ENCODE data around the gene SULF2. TPM values are rescaled to one million over a fixed set of nuclear protein-coding genes. Genes with fewer than 3 reads are reported as not detected.

SULF2 gene
- total RNA-seq, 1 experiment from 2014 or later, result 495 TPM

DNA sequence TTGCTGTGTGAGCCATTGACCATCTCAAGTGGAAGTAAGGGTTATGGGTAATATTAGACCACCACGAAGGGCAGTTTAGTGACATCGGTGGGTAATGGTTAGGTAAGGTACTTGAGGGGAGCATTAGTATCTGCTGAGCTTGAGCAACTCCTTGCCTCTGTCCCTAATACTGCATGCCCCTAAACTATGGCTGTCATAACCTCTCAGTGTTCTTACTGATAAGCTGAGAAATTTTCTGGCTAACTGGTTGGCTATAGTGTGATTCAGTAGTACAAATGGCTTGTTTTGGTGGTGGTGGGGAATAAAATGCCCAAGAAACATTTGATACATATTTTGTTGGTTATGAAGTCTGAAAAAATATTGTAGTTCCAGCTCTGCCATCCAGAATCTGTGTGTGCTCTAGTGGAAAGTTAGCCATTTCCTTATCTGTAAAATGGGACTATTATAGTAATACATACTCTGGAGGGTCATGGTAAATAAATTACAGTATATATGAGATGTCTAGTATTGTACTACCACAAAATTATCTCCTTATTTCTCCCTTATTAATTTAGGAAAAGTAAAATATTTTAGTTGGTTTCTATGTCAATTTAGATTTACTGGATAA is 170.5 kb downstream of the SULF2 start:
- H3F3A ChIP-seq (ENCODE audit: insufficient read depth, low read depth), result peaks cover 75% of the 10 kb centered on the region
- H3K27ac ChIP-seq, result no peak overlapping the region; the same call in 1 of the 2 replicates
- POLR2A ChIA-PET (ENCODE audit: unreplicated experiment), result interaction anchor here (0.6 to 0.7 kb wide), 3 partner anchors 18 to 122 kb away, joined by 3 to 8 read pairs (median 5); no protein-coding TSS in a partner anchor
- H3K27me3 ChIP-seq (ENCODE audit: insufficient read depth, low read depth), result no peaks in the 10 kb centered on the region
- CTCF ChIA-PET, result no interaction called here
- TF ChIP-seq, protein P1, sequence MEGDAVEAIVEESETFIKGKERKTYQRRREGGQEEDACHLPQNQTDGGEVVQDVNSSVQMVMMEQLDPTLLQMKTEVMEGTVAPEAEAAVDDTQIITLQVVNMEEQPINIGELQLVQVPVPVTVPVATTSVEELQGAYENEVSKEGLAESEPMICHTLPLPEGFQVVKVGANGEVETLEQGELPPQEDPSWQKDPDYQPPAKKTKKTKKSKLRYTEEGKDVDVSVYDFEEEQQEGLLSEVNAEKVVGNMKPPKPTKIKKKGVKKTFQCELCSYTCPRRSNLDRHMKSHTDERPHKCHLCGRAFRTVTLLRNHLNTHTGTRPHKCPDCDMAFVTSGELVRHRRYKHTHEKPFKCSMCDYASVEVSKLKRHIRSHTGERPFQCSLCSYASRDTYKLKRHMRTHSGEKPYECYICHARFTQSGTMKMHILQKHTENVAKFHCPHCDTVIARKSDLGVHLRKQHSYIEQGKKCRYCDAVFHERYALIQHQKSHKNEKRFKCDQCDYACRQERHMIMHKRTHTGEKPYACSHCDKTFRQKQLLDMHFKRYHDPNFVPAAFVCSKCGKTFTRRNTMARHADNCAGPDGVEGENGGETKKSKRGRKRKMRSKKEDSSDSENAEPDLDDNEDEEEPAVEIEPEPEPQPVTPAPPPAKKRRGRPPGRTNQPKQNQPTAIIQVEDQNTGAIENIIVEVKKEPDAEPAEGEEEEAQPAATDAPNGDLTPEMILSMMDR (conservative IDR thresholded peaks at IDR 0.05), result no peak
- TF ChIP-seq EZH2 (IDR thresholded peaks at IDR 0.05; ENCODE audit: low read depth), result no peak
- no peak for DNase-seq
- peaks cover 3% of the 10 kb centered on the region; the same call in 1 of the 2 replicates for H3K36me3 ChIP-seq (ENCODE audit: low read depth)
- H3K4me1 ChIP-seq (replicated peaks; ENCODE audit: insufficient read depth), result peaks cover 15% of the 10 kb centered on the region
- H3K4me2 ChIP-seq, result no peak overlapping the region
- BruUV-seq (replicated peaks), result no TSS peak
- intact Hi-C loops (cut with micrococcal nuclease; ENCODE audit: unreplicated experiment), result loop anchor here (5.0 to 10.0 kb wide), 2 partner anchors 38 to 70 kb away; no protein-coding TSS in a partner anchor
- H2AFZ ChIP-seq, result no peak overlapping the region
- peaks cover 14% of the 10 kb centered on the region; the same call in 1 of the 2 replicates for H4K20me1 ChIP-seq (ENCODE audit: insufficient read depth)
- H3K79me2 ChIP-seq (ENCODE audit: low read depth), result peaks cover 89% of the 10 kb centered on the region
- no peaks in the 10 kb centered on the region for H3K9me2 ChIP-seq (ENCODE audit: insufficient read depth)
- H3K9me3 ChIP-seq (ENCODE audit: insufficient read depth, low read depth), result no peaks in the 10 kb centered on the region
- no peak overlapping the region for H3K4me3 ChIP-seq

DNA sequence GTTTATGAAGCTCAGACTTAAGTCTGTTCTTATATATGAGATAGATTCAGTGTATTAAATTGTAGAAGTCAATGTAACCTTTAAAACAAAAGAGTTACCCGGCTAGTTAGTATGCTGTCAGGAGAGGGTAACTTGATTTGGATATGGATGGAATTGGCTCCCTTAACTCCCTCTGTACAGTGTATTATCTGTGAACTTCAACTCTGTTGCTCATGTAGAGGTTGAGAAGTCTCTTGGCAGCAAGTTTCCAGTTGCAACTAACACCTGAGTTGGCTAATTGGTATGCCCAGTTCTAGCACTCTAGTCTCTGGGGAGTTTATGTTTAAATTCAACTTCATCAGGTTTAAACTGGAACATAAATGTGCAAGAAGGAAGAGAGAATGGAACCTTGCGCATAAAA is 172.6 kb downstream of the SULF2 start:
- Histone ChIP-seq H2AFZ (no peak overlapping the region), H3K27ac (no peak overlapping the region), H3K27me3 (ENCODE audit: insufficient read depth, low read depth) (no peaks in the 10 kb centered on the region), H3F3A (ENCODE audit: insufficient read depth, low read depth) (peaks cover 69% of the 10 kb centered on the region), H3K36me3 (ENCODE audit: low read depth) (peaks cover 10% of the 10 kb centered on the region; the same call in 1 of the 2 replicates), H3K4me3 (no peak overlapping the region), H3K4me1 (replicated peaks; ENCODE audit: insufficient read depth) (peaks cover 36% of the 10 kb centered on the region), H3K9me2 (ENCODE audit: insufficient read depth) (no peaks in the 10 kb centered on the region), H3K79me2 (ENCODE audit: low read depth) (peaks cover 91% of the 10 kb centered on the region), H4K20me1 (ENCODE audit: insufficient read depth) (peaks cover 14% of the 10 kb centered on the region; the same call in 1 of the 2 replicates), H3K9me3 (ENCODE audit: insufficient read depth, low read depth) (no peaks in the 10 kb centered on the region), H3K4me2 (no peak overlapping the region)
- ChIA-PET CTCF (interaction anchor here (0.6 kb wide), 2 partner anchors 119 to 675 kb away, joined by 4 to 7 read pairs; no protein-coding TSS in a partner anchor), POLR2A (ENCODE audit: unreplicated experiment) (no interaction called here)
- DNase-seq, result no peak
- intact Hi-C loops (cut with micrococcal nuclease; ENCODE audit: unreplicated experiment), result loop anchor here (5.0 to 10.0 kb wide), 2 partner anchors 35 to 68 kb away; no protein-coding TSS in a partner anchor
- BruUV-seq (replicated peaks), result no TSS peak
- no peak for TF ChIP-seq EZH2 (IDR thresholded peaks at IDR 0.05; ENCODE audit: low read depth)
- TF ChIP-seq, protein P1 (conservative IDR thresholded peaks at IDR 0.05), result no peak

DNA sequence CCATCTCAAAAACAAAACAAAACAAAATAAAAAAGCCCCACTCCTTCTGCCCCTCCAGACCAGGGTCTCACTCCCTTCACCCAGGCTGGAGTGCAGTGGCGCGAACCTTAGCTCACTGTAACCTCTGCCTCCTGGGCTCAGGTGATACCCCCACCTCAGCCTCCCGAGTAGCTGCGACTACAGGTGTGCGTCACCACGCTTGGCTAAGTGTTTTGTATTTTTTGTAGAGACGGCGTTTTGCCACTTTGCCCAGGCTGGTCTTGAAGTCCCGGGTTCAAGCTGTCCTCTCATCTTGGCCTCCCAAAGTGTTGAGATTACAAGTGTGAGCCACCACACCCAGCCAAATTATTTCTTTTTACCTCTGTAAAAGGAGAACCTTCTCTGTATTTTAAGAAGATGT is 173.5 kb downstream of the SULF2 start:
- peaks cover 45% of the 10 kb centered on the region for H3K4me1 ChIP-seq (replicated peaks; ENCODE audit: insufficient read depth)
- BruUV-seq (replicated peaks), result no TSS peak

More for the DNA sequence above, 173.5 kb downstream of the SULF2 start:
- H4K20me1 ChIP-seq (ENCODE audit: insufficient read depth), result peaks cover 14% of the 10 kb centered on the region; the same call in 1 of the 2 replicates
- ChIA-PET CTCF (no interaction called here), POLR2A (ENCODE audit: unreplicated experiment) (no interaction called here)
- no peaks in the 10 kb centered on the region for H3K9me2 ChIP-seq (ENCODE audit: insufficient read depth)
- intact Hi-C loops (cut with micrococcal nuclease; ENCODE audit: unreplicated experiment), result loop anchor here (5.0 to 10.0 kb wide), 2 partner anchors 34 to 67 kb away; no protein-coding TSS in a partner anchor
- DNase-seq, result no peak
- H2AFZ ChIP-seq, result no peak overlapping the region
- no peak overlapping the region; the same call in 1 of the 2 replicates for H3K27ac ChIP-seq
- peaks cover 12% of the 10 kb centered on the region; the same call in 1 of the 2 replicates for H3K36me3 ChIP-seq (ENCODE audit: low read depth)
- peaks cover 62% of the 10 kb centered on the region for H3F3A ChIP-seq (ENCODE audit: insufficient read depth, low read depth)
- H3K79me2 ChIP-seq (ENCODE audit: low read depth), result peaks cover 90% of the 10 kb centered on the region
- TF ChIP-seq EZH2 (IDR thresholded peaks at IDR 0.05; ENCODE audit: low read depth), result no peak
- TF ChIP-seq, protein P1 (conservative IDR thresholded peaks at IDR 0.05), result no peak
- no peak overlapping the region for H3K4me2 ChIP-seq
- H3K9me3 ChIP-seq (ENCODE audit: insufficient read depth, low read depth), result no peaks in the 10 kb centered on the region
- H3K4me3 ChIP-seq, result no peak overlapping the region
- no peaks in the 10 kb centered on the region for H3K27me3 ChIP-seq (ENCODE audit: insufficient read depth, low read depth)

Measured in PC-9 (cell line).